COLO668 (cell line): Measurements from ENCODE around the gene BGLAP.

Source experiments
- DNase-seq: peaks from one replicate; lab custom pipeline; 2025; ENCODE audit not compliant: unreplicated experiment; lab: John Stamatoyannopoulos, UW

Gene BGLAP

GRCh38 chr1:156226116-156226538 is 15.9 kb upstream of the BGLAP start:
- no peak for DNase-seq

DNA sequence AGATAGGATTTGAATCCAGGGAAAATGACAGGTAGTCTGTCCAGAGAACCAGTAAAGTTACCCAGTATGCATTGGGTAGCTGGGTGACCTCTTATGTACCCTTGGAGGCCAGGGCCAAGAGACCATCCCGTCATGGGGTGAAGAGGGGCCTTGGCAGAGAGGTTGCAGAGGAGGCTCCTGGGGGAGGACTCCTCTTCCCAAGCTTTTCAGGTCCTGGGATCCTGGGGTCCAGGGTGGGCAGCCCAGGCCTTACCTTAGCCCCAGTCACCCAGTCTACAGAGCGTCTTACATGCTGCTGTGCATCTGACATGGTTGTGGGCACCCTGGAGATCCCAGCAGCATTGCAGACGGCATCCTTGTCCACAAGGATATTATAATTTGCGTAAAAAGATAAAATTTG is 15.2 kb upstream of the BGLAP start:
- no peak for DNase-seq

GRCh38 chr1:156228501-156228900 is 13.5 kb upstream of the BGLAP start:
- no peak for DNase-seq

GRCh38 chr1:156229809-156230472 is 12.0 kb upstream of the BGLAP start:
- no peak for DNase-seq

DNA sequence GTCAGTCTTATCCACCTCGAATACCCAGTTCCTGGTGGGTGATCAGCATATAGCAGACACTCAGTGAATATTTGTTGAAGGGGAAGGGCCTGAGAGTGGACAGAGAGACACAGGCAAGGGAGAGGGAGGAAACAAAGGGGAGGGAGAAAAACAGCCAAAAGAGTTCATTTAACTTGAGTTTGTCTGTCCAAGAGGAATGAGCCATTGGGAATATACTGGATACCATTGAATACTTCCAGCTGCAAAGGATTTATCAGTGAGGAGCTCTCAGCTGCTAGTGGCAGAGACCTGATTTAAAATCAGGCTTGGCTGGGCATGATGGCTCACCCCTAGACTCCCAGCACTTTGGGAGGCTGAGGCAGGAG is 11.5 kb upstream of the BGLAP start:
- DNase-seq = no peak

- DNase-seq = peak; percentile 19
These were observed 9.6 kb upstream of the BGLAP start for GRCh38 chr1:156232201-156232894.

DNA sequence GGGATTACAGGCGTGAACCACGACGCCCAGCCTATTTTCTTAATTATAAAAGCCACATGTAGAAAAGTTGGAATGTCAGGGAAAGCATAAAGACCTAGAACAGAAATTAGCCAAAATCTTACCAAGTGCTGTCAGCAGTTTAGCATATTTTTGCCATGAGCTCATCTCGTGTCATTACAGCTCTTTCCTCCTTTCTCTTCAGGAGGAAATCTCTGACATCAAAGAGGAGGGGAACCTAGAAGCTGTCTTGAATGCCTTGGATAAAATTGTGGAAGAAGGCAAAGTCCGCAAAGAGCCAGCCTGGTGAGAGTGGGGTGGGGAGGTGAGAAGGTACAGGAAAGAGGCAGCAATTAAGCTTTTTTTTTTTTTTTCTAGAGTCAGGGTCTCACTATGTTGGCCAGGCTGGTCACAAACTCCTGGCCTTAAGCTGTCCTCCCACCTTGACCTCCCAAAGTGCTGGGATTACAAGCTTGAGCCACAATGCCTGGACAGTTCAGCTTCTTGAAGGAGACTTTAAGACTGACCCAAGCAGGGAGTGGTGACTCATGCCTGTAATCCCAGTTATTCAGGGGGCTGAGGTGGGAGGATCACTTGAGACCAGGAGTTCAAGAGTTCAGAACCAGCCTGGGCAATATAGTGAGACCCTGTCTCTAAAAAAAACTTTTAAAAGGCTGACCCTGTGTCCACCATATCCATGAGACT is 8.4 kb upstream of the BGLAP start:
- no peak for DNase-seq

DNA sequence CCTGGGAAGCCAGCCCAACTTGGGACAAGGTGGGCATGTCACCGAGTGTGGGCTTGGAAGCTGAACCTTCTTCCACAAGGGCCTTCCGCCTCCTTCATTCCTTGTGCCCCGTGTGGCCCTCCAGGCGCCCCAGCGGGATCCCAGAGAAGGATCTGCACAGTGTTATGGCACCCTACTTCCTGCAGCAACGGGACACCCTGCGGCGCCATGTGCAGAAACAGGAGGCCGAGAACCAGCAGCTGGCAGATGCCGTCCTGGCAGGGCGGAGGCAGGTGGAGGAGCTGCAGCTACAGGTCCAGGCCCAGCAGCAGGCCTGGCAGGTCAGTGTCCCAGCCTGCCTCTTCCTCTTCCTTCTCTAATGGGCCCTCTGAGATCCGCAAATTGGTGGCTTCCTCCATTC is 5.8 kb upstream of the BGLAP start:
- DNase-seq = no peak

DNA sequence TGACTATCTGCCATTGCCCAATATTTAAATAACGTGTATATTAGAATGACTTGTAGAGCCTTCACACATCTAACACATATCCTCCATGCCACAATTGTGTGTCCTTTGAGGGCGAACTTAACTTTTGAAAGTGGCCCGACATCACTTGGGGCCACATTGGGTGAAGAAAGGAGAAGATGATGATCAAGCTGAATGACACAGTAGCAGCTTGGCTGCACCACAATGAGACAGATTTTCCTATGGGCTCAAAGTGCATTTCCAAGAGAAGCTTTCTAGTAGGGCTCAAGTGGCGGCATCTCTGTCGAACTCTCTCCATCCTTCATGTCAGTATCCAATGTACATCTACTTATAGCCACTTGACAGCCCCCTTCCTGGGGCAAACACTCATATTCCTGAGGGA is 3.7 kb upstream of the BGLAP start:
- no peak for DNase-seq

DNA sequence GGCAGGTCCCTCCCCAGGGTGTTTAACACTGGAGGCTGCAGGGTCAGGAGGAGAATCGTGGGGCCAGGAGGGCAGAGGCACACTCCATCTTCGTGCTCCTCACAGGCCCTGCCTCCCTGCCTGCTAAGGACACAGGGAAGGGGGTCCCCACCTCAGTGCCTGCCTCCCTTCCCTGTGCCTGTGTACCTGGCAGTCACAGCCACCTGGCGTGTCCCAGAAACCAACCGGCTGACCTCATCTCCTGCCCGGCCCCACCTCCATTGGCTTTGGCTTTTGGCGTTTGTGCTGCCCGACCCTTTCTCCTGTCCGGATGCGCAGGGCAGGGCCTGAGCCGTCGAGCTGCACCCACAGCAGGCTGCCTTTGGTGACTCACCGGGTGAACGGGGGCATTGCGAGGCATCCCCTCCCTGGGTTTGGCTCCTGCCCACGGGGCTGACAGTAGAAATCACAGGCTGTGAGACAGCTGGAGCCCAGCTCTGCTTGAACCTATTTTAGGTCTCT is 623 bp upstream of the BGLAP start:
- DNase-seq = no peak

DNA sequence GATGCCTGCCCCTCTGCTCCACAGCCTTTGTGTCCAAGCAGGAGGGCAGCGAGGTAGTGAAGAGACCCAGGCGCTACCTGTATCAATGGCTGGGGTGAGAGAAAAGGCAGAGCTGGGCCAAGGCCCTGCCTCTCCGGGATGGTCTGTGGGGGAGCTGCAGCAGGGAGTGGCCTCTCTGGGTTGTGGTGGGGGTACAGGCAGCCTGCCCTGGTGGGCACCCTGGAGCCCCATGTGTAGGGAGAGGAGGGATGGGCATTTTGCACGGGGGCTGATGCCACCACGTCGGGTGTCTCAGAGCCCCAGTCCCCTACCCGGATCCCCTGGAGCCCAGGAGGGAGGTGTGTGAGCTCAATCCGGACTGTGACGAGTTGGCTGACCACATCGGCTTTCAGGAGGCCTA is 754 bp downstream of the BGLAP start:
- no peak for DNase-seq

- no peak for DNase-seq
These were observed 2.1 kb downstream of the BGLAP start for GRCh38 chr1:156244126-156244525.

- DNase-seq = no peak
These were observed 2.7 kb downstream of the BGLAP start for GRCh38 chr1:156244712-156245111.

DNA sequence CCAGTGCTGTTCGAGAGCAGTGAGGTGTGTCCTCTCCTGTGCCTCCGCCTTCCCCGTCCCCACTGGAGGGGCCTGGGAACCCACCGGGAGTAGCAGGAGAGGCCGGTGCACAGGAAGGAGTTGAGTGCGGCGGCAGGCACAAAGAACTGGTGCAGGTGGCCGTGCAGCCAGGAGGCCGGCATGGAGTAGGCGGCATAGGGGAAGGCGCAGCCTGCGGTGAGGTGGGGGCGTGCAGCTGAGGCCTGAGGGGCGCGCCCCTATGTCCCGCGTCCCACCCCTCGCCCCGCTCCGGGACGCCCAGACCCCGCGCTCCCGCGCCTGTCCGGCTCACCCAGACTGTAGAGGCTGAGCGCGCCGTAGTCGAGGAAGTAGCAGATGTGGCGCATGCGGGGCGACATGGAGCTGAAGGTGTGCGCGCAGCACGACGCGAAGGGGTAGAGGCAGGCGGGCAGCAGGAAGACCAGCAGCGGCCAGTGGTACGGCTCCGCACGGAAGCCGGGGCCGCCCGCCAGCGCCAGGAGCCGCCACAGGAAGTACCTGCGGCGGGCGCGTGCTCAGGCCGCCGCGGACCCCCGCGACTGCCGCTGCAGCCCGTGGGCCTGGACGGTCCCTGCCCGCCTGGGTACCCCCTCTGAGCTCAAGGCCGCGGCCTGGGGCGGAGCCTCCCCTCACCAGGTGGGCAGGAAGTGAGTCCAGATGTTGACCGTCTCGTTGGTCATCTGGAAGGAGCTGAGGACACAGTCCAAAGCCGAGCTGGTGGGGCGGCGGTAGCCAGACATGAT is 3.7 kb downstream of the BGLAP start:
- peak; percentile 77 for DNase-seq

DNA sequence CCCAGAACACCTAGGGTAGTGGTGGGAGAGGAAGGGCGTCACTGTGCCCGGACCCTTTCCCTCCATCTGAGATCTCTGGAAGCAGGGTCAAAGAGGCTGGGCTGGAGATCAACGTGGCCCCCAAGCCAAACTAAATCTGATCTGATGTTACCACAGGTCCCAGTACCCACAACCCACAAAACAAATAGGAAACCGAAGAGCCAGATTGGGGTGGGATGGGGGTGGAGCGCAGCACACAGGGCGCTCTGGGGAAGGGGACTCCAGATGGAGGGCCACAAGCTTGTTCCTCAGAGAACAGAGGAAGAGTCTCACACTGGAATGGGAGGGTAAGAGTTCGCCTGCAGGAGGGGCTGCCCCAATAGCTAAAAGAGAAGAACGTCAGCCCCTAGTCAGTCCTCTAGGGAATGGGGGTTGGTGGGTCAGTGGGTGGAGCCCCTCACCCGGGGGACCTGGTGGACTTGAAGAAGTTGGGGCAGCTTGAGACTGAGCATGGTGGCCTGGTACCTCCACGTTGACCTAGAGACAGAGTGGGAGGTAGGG is 4.3 kb downstream of the BGLAP start:
- no peak for DNase-seq

DNA sequence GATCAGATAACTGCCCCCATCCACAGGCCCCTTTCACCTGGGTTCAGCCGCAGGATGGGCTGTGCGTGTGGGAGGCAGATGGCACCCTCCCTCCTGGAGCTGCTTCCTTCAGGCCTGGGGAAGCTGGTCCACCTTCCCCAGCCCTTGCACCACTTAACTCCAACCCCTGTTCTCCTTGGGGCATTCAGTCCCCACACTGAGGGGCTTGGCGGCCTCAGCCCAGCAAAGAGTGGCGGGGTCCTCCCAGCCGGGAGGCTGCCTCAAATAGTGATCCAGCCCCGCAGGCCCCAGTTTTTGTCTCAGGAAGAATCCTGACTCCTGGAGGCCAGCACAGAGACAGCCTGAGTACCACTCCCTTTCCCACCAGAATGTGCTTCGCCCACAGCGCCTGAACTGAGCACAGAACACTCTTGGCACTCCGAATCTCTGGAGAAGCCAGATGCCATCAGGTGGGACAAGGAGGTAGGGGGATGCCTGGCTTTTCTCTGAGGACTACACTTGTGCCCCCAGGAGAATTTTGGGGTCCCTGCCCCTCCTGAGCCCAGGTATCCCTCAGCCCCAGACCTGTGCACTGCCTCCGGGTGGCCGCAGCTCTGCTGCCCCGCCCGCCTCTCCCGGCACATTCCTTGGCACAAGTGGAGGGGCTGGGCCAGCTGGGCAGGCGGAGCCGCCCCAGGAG is 4.9 kb downstream of the BGLAP start:
- peak; percentile 34 for DNase-seq

DNA sequence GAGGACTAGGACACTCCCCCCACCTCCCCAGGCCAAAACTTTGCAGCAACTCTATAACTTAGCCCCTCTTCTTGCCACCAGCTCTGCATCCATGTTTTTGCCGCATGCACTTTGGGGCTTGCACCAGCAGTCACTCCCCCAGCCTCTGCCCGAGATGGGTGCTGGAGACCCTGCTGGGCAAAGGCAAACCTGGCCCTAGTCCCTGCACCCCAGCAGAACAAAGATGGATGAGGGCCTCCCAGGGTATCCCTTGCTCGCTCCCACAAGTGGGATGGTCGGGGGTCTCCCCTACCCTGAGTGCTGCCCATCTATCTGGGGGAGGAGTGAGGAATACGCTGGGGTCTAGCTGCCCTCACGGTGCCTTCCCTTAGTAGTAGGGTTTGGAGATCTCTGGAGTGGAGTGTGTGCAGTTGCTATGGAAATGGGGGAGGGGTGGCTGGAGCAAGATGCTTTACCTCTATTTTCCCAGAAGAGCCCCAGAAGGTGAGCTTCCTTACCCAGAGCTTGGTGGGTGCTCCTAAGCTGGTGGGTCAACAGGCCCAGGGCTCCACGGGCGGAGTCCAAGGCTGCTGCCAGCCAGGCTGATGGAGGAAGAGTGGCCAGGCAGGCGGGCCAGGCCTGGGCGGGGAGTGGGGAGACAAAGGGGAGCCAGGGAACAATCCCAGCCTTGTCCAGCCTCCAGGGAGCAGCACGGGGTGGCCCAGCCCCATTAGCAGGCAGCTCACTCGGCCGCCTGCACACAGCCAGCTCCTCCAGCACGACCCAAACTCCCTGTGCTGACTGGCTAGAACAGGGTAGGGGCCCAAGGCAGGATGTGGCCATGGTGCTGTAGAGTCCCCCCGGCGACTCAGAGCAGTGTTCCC is 5.7 kb downstream of the BGLAP start, which contains the start of gene PAQR6:
TSS of gene PAQR6 (minus strand) at position 597 of the 863 bp plus-strand sequence. CDS start 1,325 bp downstream, outside the sequence.
- no peak for DNase-seq

DNA sequence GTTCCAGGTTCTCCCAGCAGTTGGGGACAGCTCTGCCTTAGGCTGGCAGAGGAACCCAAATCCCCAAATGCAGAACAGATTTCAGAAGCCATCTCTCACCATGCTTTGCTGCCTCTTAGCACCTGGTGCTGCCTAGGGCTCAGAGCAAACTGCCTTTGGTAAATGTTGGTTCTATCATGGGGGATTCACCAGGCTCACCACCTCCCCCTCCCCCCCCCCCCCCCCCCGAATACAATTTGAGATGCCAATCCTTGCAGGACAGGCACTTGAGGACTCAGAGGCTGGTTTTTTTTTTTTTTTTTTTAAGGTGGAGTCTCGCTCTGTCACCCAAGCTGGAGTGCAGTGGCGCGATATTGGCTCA is 6.3 kb downstream of the BGLAP start:
- DNase-seq = no peak

DNA sequence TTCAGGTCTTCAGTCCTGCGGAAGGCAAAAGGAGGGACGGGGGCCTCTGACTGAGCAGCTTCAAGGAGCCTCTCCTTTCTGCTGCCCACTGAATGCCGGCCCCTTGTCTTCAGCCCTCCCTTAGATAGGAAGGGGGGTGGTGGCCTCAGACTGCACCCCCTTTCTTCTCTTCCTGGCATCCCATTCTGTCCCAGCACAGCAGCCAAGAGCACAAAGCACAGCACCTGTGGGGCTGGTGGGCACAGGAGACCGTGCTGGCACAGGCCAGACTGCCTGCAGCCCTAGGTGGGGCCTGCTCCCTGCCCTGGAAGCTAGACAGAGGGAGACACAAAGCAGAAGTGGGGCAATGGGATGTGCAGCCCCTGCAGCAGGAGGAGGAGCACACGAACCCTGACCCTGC is 7.6 kb downstream of the BGLAP start:
- no peak for DNase-seq

- no peak for DNase-seq
These were observed 9.5 kb downstream of the BGLAP start for GRCh38 chr1:156251527-156251926.
